GM21526 (cell line): Measurements from ENCODE around the gene KRTAP19-8.

Experiments used
- ATAC-seq: cut with Tn5 transposase; IDR thresholded peaks from one replicate; pipeline ENCODE4 v1.9.1; 2021; ENCODE audit warnings: moderate library complexity; ENCODE audit not compliant: unreplicated experiment, low FRiP score

The KRTAP19-8 gene

DNA sequence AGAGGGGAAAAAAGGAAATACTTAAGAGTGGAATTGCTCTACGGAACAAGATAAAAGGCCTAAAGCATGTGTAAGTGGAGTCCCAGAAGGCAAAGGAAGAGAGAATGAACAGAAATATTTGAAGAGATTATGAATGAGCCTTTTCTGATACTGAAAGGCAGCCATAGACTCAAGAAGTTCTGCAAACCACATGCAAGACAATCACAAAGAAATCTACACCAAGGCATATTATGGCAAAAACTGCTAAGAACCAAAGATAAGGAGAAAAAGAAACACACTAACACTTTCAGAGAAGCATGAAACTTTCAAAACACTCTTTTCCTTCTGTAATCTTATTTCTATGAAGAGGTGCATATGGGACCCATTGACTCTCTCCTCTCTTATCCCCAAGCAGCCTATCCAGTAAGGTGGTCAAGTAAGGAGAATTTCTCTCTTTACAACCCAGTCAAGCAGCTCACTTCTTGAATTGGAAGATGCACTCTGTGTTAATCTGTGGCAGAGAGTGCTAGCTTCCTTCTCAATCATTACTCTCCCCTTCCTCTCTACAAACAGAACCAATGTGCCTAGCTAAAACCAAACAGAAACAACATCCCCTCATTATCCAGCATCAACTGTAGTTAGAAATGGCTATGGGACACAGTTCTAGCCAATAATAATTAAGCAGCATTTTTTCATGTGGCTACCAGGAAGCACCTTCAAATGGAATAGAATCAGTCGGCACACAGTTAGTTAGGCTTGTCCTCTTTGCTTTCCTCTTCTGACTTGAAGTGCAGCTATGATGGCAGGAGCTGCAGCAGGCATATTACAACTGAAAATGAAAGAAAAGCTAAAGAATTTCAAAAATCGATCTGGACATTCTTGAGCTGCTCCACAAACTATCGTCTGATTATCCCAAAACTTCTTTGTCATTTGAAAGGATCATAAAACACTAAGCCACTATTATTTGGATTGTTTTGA lies 25.9 kb downstream of the KRTAP19-8 start:
- no peak for ATAC-seq

DNA sequence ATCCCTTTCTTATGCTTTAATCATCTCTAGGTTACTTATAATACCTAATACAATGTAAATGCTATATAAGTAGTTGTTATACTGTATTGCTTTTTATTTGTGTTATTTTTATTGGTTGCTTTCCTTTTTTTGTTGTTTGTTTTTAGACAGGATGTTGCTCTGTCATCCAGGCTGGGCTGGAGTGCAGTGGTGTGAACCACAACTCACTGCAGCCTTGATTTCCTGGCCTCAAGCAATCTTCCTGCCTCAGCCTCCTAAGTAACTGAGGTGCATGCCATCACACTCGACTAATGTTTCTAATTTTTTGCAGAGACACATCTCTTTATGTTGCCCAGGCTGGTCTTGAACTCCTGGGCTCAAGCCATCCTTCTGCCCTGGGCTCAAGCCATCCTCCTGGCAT lies 26.9 kb downstream of the KRTAP19-8 start:
- no peak for ATAC-seq

DNA sequence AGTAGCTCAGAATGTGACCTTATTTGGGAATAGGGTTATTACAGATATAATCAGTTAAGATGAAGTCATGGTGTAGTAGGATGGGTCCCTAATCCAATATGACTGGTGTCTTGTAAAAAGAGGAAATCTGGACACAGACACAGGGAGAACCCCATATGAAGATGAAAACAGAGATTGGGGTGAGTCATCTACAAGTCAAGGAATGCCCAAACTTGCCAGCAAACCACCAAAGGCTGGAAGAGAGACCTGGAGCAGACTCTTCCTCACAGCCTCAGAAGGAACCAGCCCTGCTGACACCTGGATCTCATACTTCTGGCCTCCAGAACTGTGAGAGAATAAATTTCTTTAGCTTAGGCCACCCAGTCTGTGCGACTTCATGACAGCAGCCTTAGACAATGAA lies 29.9 kb downstream of the KRTAP19-8 start:
- no peak for ATAC-seq

DNA sequence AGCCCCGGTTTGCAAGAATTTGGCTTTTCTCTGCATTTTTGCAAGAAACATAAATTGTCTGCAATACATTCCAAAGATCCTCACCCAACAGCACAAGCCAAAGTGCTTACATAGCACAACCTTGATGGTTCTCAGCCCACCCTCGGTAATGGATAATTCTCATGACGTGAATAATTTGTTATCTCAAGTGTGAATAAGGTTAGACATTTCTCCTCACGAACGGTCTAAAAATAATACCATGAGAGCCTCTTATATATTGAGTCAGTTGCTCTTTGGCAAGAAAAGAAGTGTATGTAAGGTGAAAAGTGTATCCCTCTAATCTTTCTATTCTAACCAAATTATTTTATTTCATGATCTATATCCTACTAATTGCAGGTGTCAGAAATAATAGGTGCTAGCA lies 33.3 kb downstream of the KRTAP19-8 start:
- no peak for ATAC-seq

DNA sequence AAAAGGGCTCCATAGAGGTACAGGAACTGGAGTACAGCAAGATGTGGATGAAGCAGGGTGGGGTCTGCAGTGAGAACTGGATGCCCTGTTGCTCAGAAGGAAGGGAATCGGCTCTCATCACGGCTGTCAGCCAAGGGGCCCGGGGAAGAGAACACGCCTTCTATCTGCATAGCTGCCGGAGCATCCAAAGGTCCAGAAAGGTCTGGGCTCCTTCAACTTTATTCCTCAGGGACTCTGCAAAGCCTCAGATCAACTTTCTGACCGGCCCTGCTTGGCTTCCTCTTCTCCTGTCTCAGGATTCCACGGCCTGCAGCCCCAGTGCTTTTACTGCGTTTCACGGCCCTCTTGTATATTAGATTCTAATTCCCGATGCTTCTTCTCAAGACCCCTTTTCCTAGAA lies 34.8 kb downstream of the KRTAP19-8 start:
- no peak for ATAC-seq

DNA sequence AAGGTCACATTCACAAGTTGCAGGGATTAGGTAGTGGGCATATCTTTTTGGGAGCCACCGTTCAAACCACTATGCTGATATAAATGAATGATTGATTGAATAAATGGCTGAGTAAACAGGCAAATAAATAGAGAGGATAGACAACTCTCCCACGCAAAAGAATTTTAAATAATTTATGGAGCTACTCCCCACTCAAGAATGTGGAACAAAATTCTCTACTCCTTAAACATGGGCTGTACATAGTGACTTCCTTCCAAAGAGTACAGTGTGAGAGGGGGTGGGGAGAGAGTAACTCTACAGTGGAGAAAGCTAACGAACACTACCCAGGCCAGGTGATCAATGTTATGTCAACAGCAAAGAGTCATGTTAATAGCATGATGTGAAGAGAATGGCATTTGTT lies 40.7 kb downstream of the KRTAP19-8 start:
- no peak for ATAC-seq

DNA sequence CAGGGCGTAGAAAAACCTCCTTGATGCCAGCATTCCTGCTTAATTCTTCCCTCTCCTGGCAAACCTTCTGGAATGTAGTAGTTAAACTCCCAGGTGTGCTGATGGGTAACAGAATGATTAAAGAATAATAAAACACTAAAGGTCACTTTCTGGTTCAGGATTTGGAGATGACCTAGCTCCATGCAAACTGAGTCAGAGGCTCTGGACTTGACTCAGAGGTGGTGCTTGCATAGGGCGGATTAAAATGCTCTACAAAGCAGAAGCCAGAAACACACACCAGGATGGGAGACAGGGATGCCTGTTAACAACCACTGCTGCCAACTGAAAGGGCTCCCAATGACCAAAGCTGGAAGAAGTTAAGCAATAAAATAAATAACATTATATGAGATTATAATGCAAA lies 41.5 kb downstream of the KRTAP19-8 start:
- ATAC-seq = no peak

DNA sequence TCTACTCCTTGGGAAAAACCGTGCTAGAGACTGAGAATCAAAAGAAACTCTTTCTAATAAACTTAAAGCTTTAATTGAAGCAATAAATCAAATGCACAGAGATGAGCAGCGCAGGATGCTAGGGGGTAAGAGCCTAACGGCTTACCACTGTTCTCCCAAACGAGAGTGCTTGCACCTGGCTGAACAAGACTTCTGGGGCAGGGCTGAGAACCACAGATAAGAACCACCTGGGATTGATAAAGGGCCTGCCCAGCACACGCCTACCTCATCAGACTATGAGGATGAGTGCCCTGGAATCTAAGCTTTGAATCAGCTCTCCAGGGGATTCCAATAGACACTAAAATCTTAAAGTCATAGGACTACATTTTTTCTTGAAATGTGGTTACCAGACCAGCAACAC lies 43.3 kb downstream of the KRTAP19-8 start:
- no peak for ATAC-seq

DNA sequence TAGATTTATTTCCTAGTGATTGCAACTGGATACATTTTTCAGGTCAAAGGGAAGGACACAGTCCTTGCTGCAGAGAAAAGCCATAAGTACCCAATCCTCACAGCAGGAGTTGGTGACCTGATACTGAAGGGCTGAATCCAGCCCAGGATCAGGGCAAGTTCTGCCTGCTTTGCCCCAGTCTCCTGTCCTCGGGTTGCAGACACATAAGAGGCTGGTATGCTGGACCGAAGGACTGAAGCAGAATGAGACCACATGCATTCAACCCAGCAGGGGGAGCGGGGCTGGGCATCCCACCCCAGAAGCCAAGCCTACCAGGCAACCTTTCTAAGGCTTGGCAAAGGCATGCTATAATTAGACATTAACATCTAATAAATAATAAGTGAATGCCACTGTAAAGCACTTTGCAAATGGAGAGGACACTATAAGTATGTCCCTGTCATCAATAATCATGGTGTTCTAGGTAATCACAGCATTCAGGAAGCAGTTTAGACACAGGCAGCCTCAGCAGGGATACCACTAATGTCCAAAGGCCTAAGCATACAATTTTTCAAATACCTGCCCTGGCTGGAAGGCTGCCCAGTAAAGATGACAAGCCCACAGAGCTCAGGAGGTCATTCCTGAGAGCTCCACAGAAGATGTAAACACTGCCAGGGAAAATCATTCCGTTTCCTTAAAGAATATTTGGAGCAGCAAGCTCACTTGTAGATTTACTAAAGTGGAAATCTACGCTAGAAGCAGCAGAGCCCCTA lies 47.6 kb downstream of the KRTAP19-8 start:
- no peak for ATAC-seq

DNA sequence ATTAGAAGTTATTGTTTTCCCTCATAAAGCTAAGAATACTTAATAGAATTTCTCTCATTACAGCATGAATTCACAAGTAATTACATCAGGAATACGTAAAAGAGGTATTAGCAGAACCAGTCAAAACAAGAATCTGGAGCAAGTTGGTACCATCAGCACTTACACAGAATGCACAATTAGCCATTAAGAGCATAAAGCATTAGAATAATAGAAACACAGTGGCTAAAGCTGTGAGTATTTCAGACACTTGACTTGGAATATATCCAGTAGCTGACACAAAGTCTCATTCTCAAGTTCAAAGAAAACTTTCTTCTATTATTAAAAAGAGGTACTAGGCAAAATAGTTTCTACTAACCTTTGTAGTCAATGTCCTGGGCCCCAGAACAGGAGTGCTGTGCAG lies 49.6 kb downstream of the KRTAP19-8 start:
- no peak for ATAC-seq
